Measurements from ENCODE around the gene IFIH1. TPM values are rescaled to one million over a fixed set of nuclear protein-coding genes. Genes with fewer than 3 reads are reported as not detected.

The IFIH1 gene
- total and polyA plus RNA-seq, 9 of the 15 experiments (the other 6 are each of a cell fraction or from before 2014, with no cell fraction given), result 0.15 to 1.2 (median 0.60) TPM; not detected in 1

DNA sequence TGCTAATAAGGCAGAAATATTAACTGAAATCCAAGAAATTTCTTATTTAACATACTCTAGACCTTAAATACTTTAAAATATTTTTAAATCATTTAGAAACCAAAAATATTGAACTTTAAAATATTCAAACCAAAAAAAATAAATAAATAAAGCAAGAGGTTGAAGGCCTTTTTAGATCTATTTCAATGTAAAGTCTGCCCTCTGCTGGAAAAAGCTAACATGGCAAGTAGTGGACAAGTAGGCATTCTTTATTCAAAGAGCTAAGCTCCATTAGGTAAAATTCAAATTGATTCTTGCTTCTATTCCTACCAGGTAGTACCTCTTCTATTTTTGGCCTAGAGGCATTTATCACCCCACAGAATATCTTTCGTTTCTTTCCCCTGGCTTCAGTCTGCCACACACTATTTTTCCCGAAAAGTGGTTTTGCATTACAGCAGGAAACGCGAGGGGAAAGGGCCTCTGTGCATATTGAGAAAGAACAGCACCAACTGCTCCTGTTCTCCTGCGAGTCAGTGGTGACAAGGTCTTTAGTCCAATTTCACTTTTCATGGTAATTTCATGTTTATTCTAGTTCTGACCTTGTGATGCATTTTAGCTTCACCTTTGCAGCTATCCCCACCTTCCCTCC is 20.4 kb downstream of the IFIH1 start (continued):
- TF ChIP-seq REST (IDR thresholded peaks at IDR 0.05; ENCODE audit: borderline replicate concordance) (peak; percentile 35; the same call in 1 of the 2 replicates), REST (CRISPR knock-in tag; IDR thresholded peaks at IDR 0.05; ENCODE audit: low read depth) (no peak), DACH1 (IDR thresholded peaks at IDR 0.05; ENCODE audit: partially characterized antibody) (no peak), RAD21 (CRISPR knock-in tag; conservative IDR thresholded peaks at IDR 0.05 in 1 of 2, IDR thresholded peaks at IDR 0.05 in 1 of 2) (peak; percentile 81 to 82), HBP1 (CRISPR knock-in tag; IDR thresholded peaks at IDR 0.05) (no peak), SFPQ (IDR thresholded peaks at IDR 0.05; ENCODE audit: low read depth, low read length) (no peak), ZNF384 (IDR thresholded peaks at IDR 0.05; ENCODE audit: low read depth, low read length) (peak; percentile 75), CTCF (IDR thresholded peaks at IDR 0.05 in 2 of 3, conservative IDR thresholded peaks at IDR 0.05 in 1 of 3; ENCODE audit: insufficient read depth in 2 of 3, low read depth in 1 of 3, low read length in 3 of 3) (peak; percentile 35 to 79 (median 58); a peak in 5 of 6 replicates)
- TF ChIP-seq, protein P1, sequence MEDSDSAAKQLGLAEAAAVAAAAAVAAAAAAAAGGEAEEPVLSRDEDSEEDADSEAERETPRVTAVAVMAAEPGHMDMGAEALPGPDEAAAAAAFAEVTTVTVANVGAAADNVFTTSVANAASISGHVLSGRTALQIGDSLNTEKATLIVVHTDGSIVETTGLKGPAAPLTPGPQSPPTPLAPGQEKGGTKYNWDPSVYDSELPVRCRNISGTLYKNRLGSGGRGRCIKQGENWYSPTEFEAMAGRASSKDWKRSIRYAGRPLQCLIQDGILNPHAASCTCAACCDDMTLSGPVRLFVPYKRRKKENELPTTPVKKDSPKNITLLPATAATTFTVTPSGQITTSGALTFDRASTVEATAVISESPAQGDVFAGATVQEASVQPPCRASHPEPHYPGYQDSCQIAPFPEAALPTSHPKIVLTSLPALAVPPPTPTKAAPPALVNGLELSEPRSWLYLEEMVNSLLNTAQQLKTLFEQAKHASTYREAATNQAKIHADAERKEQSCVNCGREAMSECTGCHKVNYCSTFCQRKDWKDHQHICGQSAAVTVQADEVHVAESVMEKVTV (CRISPR knock-in tag; IDR thresholded peaks at IDR 0.05), result peak; percentile 78

All from K562 (cell line).